Measurements from ENCODE around the gene KCNMA1.

DNA sequence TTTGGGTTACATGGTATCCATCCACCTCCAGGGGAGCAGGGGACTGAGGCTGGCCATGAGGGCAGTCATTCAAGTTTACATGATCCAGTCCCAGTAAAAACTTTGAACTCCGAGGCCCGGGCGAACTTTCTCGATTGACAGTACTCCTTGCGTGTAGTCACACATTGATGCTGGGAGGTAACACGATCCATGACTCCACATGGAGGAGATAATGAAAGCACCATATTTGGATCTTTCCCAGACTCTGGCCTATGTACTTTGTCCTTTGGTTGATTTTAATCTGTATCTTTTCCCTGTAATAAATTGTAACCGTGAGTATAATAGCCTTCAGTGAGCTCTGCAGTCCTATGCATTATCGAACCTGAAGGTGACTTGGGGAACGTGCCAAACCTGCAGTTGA, 401.6 kb downstream of the KCNMA1 start:
- TF ChIP-seq, protein P1, sequence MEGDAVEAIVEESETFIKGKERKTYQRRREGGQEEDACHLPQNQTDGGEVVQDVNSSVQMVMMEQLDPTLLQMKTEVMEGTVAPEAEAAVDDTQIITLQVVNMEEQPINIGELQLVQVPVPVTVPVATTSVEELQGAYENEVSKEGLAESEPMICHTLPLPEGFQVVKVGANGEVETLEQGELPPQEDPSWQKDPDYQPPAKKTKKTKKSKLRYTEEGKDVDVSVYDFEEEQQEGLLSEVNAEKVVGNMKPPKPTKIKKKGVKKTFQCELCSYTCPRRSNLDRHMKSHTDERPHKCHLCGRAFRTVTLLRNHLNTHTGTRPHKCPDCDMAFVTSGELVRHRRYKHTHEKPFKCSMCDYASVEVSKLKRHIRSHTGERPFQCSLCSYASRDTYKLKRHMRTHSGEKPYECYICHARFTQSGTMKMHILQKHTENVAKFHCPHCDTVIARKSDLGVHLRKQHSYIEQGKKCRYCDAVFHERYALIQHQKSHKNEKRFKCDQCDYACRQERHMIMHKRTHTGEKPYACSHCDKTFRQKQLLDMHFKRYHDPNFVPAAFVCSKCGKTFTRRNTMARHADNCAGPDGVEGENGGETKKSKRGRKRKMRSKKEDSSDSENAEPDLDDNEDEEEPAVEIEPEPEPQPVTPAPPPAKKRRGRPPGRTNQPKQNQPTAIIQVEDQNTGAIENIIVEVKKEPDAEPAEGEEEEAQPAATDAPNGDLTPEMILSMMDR (IDR thresholded peaks at IDR 0.05; ENCODE audit: low read depth, low read length): no peak
- TF ChIP-seq POLR2A (IDR thresholded peaks at IDR 0.05; ENCODE audit: extremely low read depth, insufficient read length) (no peak), MYC (IDR thresholded peaks at IDR 0.05; ENCODE audit: low read depth, low read length) (no peak)
- TF ChIP-seq, protein P2, sequence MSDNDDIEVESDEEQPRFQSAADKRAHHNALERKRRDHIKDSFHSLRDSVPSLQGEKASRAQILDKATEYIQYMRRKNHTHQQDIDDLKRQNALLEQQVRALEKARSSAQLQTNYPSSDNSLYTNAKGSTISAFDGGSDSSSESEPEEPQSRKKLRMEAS (IDR thresholded peaks at IDR 0.05; ENCODE audit: low read depth, low read length): no peak

All from NB4 (cell line).